H1 (cell line): ENCODE results near the gene STK11IP. TPM values are rescaled to one million over a fixed set of nuclear protein-coding genes. Genes with fewer than 3 reads are reported as not detected.

Experiments used
- CTCF ChIA-PET: fragments of 300-600 bp; sonication (Branson Sonifier 250); formaldehyde crosslinking; loops from one replicate; lab custom pipeline; 2021; ENCODE audit not compliant: partially characterized antibody; lab: Charles Lee
- POLR2A ChIA-PET: fragments of 300-600 bp; sonication (Branson Sonifier 250); formaldehyde crosslinking; loops from one replicate; lab custom pipeline; 2021; ENCODE audit warnings: inconsistent platforms; ENCODE audit not compliant: partially characterized antibody; lab: Charles Lee
- DNase-seq, 2 experiments: peaks; one replicate each; pipeline versions ENCODE4 v3.0.0 to v3.0.0-alpha.2; 2010 to 2022; ENCODE audit warnings: low spot score in 2 of 2, low read depth in 1 of 2, mixed read lengths in 1 of 2
- FAIRE-seq: peaks from 2 replicates; lab custom pipeline; 2011; peaks lifted over from hg19 to GRCh38; lab: Jason Lieb, UNC
- H2AFZ ChIP-seq: 2 replicates; pipeline ENCODE4 v1.8.1; 2012; ENCODE audit warnings: low read length, inconsistent platforms
- H2AK5ac ChIP-seq: 2 replicates; pipeline ENCODE4 v1.6.1; 2013; ENCODE audit warnings: low read depth, low read length
- H2BK120ac ChIP-seq: replicated peaks from 2 replicates; pipeline ENCODE3; 2013; ENCODE audit warnings: low read depth, low read length, inconsistent platforms
- H2BK12ac ChIP-seq: 2 replicates; pipeline ENCODE4 v1.6.1; 2013; ENCODE audit warnings: low read depth, low read length
- H2BK15ac ChIP-seq: 2 replicates; pipeline ENCODE4 v1.6.1; 2013; ENCODE audit warnings: low read length
- H2BK20ac ChIP-seq: 2 replicates; pipeline ENCODE4 v1.6.1; 2013; ENCODE audit warnings: low read length
- H2BK5ac ChIP-seq: 2 replicates; pipeline ENCODE4 v1.6.1; 2013; ENCODE audit warnings: low read depth, low read length
- H3K14ac ChIP-seq: 2 replicates; pipeline ENCODE4 v1.6.1; 2013; ENCODE audit warnings: inconsistent platforms; ENCODE audit not compliant: insufficient read length
- H3K18ac ChIP-seq: 2 replicates; pipeline ENCODE4 v1.6.1; 2013; ENCODE audit warnings: low read length; ENCODE audit errors: extremely low read depth
- H3K23ac ChIP-seq: 2 replicates; pipeline ENCODE4 v1.6.1; 2013; ENCODE audit warnings: inconsistent platforms; ENCODE audit not compliant: insufficient read length
- H3K23me2 ChIP-seq: 2 replicates; pipeline ENCODE4 v1.6.1; 2013; ENCODE audit warnings: low read depth, low read length
- H3K27ac ChIP-seq: 2 replicates; pipeline ENCODE4 v1.6.1; 2011; ENCODE audit warnings: low read depth, low read length, inconsistent platforms
- H3K27me3 ChIP-seq, 4 experiments: replicated peaks in 1 of 4; 1 replicate in 1 of 4; 2 replicates in 3 of 4; pipeline versions ENCODE4 v1.6.1 to v1.8.1; 2011 to 2013; ENCODE audit warnings: low read length in 3 of 4, mild to moderate bottlenecking in 3 of 4, inconsistent platforms in 2 of 4, mixed read lengths in 2 of 4, moderate library complexity in 1 of 4; ENCODE audit not compliant: control insufficient read depth in 3 of 4, insufficient read depth in 3 of 4; ENCODE audit errors: extremely low read depth in 1 of 4
- H3K36me3 ChIP-seq, 4 experiments: 2 replicates each; pipeline versions ENCODE4 v1.6.1 to v1.8.1; 2011 to 2013; ENCODE audit warnings: mild to moderate bottlenecking in 4 of 4, low read length in 3 of 4, moderate library complexity in 2 of 4, control low read depth in 1 of 4, inconsistent platforms in 1 of 4; ENCODE audit not compliant: insufficient read depth in 4 of 4, control insufficient read depth in 2 of 4
- H3K4ac ChIP-seq: replicated peaks from 2 replicates; pipeline ENCODE3; 2013; ENCODE audit warnings: low read length, low read depth, mixed read lengths, inconsistent platforms; ENCODE audit not compliant: insufficient read length
- H3K4me1 ChIP-seq, 4 experiments: replicated peaks in 1 of 4; 1 replicate in 1 of 4; 2 replicates in 3 of 4; pipeline versions ENCODE4 v1.6.1 to v1.8.1; 2011 to 2013; ENCODE audit warnings: low read length in 3 of 4, inconsistent platforms in 2 of 4, mixed read lengths in 1 of 4; ENCODE audit not compliant: insufficient read depth in 4 of 4, control insufficient read depth in 3 of 4
- H3K4me2 ChIP-seq, 2 experiments: 2 replicates each; pipeline versions ENCODE4 v1.6.1 to v1.8.1; 2011 to 2013; ENCODE audit warnings: low read depth in 2 of 2, low read length in 2 of 2, control low read depth in 1 of 2, inconsistent platforms in 1 of 2, mild to moderate bottlenecking in 1 of 2; ENCODE audit not compliant: insufficient read depth in 1 of 2
- H3K4me3 ChIP-seq, 4 experiments: fragments of 200-600, 300-600 bp in 1 of 4; sonication (generic), shearing (Covaris generic), sonication (Bioruptor Twin) in 1 of 4; 2 replicates each; pipeline versions ENCODE4 v1.5.1 to v1.8.1; 2011 to 2016; ENCODE audit warnings: low read length in 4 of 4, low read depth in 3 of 4, control low read depth in 2 of 4, inconsistent platforms in 2 of 4, mild to moderate bottlenecking in 2 of 4, mixed read lengths in 1 of 4, moderate library complexity in 1 of 4; ENCODE audit not compliant: insufficient read depth in 2 of 4; ENCODE audit errors: extremely low read depth in 1 of 4
- H3K56ac ChIP-seq: replicated peaks from 2 replicates; pipeline ENCODE3; 2013; ENCODE audit warnings: low read depth, mild to moderate bottlenecking, mixed read lengths, low read length, inconsistent platforms; ENCODE audit not compliant: insufficient read length
- H3K79me1 ChIP-seq: 2 replicates; pipeline ENCODE4 v1.6.1; 2013; ENCODE audit warnings: low read depth, low read length, control low read depth
- H3K79me2 ChIP-seq, 2 experiments: 2 replicates each; pipeline versions ENCODE4 v1.6.1 to v1.8.1; 2012 to 2013; ENCODE audit warnings: low read length in 2 of 2, mild to moderate bottlenecking in 2 of 2, inconsistent platforms in 1 of 2; ENCODE audit not compliant: insufficient read depth in 2 of 2, control insufficient read depth in 1 of 2
- H3K9ac ChIP-seq, 4 experiments: replicated peaks in 1 of 4; 1 replicate in 1 of 4; 2 replicates in 3 of 4; pipeline versions ENCODE4 v1.6.1 to v1.8.1; 2011 to 2013; ENCODE audit warnings: low read depth in 3 of 4, low read length in 3 of 4, control low read depth in 2 of 4, mild to moderate bottlenecking in 2 of 4, moderate library complexity in 2 of 4, inconsistent platforms in 1 of 4; ENCODE audit errors: extremely low read depth in 1 of 4
- H3K9me3 ChIP-seq, 2 experiments: 2 replicates each; pipeline versions ENCODE4 v1.6.1 to v1.8.1; 2012 to 2013; ENCODE audit warnings: mild to moderate bottlenecking in 2 of 2, moderate library complexity in 2 of 2, control low read depth in 1 of 2, inconsistent platforms in 1 of 2, low read depth in 1 of 2, low read length in 1 of 2, mixed read lengths in 1 of 2; ENCODE audit not compliant: insufficient read depth in 2 of 2
- H4K20me1 ChIP-seq, 2 experiments: replicated peaks in 1 of 2; 2 replicates each; pipeline versions ENCODE3 to v1.8.1; 2011 to 2013; ENCODE audit warnings: inconsistent platforms in 2 of 2, low read length in 2 of 2, mild to moderate bottlenecking in 1 of 2; ENCODE audit not compliant: insufficient read depth in 2 of 2, control insufficient read depth in 1 of 2
- H4K5ac ChIP-seq: 2 replicates; pipeline ENCODE4 v1.6.1; 2013; ENCODE audit warnings: low read length, low read depth, mixed read lengths, inconsistent platforms; ENCODE audit not compliant: insufficient read length
- H4K8ac ChIP-seq: 2 replicates; pipeline ENCODE4 v1.8.0; 2013; ENCODE audit warnings: mild to moderate bottlenecking, moderate library complexity, low read length, inconsistent platforms; ENCODE audit not compliant: insufficient read depth; ENCODE audit errors: extremely low read depth
- H4K91ac ChIP-seq: replicated peaks from 2 replicates; pipeline ENCODE3; 2013; ENCODE audit warnings: low read length, mixed read lengths, inconsistent platforms; ENCODE audit not compliant: insufficient read length
- WGBS, 2 experiments: shearing (Covaris generic) in 1 of 2; methylation state at CpG; one replicate each; pipeline versions ENCODE4 v1.1.6 to v1.1.7; 2013 to 2015; ENCODE audit warnings: low lambda C conversion rate in 2 of 2, mixed read lengths in 2 of 2, inconsistent platforms in 1 of 2, low coverage in 1 of 2, missing lambda C conversion rate in 1 of 2; ENCODE audit not compliant: insufficient replicate concordance in 2 of 2, insufficient coverage in 1 of 2, insufficient read length in 1 of 2; ENCODE audit errors: extremely low coverage in 1 of 2, missing lambda C conversion rate in 1 of 2; 5-methylcytosine and 5-hydroxymethylcytosine counted together
- polyA plus RNA-seq, 7 experiments: library from polyadenylated mRNA; depleted of rRNA in 3 of 7; stranded (reverse) in 5 of 7; unstranded in 2 of 7; fragments of >200 nt in 5 of 7; fragments of 200-250 nt in 2 of 7; gene quantifications; 1 replicate in 5 of 7; 2 replicates in 1 of 7; 4 replicates in 1 of 7; pipeline versions ENCODE4 v1.2.1 to v1.2.3, GENCODE V29; 2011 to 2013; ENCODE audit warnings: missing spikeins in 2 of 7, mixed read lengths in 2 of 7
- total RNA-seq: library from RNA; stranded (reverse); fragmentation: NEBNext Ultra II Directional; extraction: Animal tissue kit (Norgen Biotek cat#: 25700); gene quantifications from 2 replicates; pipeline ENCODE4 v1.2.1, GENCODE V29; 2021

The STK11IP gene
- total and polyA plus RNA-seq, 2 of the 8 experiments (the other 6 are each of a cell fraction or from before 2014, with no cell fraction given), result 18.5 to 29.6 TPM

GRCh38 chr2:219611866-219612576 lies 14.4 kb downstream of the STK11IP start:
- no peak overlapping the region for H2BK20ac ChIP-seq
- no peaks in the 10 kb centered on the region for H3K79me2 ChIP-seq
- H3K9me3 ChIP-seq, result no peaks in the 10 kb centered on the region
- H3K18ac ChIP-seq, result no peak overlapping the region
- no peak overlapping the region for H4K5ac ChIP-seq
- H4K91ac ChIP-seq, result no peak overlapping the region
- H3K23ac ChIP-seq, result no peak overlapping the region
- H2AK5ac ChIP-seq, result no peak overlapping the region
- ChIA-PET CTCF (interaction anchor here (0.7 to 18.7 kb wide), 8 partner anchors 9 to 117 kb away, joined by 3 to 356 read pairs (median 4); partner anchors contain the start of gene SLC4A3), POLR2A (interaction anchor here (0.7 to 2.1 kb wide), 9 partner anchors 8 to 61 kb away, joined by 3 to 6 read pairs (median 4); partner anchors contain the start of genes INHA, OBSL1 and STK11IP)
- H3K79me1 ChIP-seq, result no peaks in the 10 kb centered on the region; the same call in 1 of the 2 replicates
- H3K27ac ChIP-seq, result no peak overlapping the region
- no peaks in the 10 kb centered on the region for H3K23me2 ChIP-seq
- no peak overlapping the region for H3K4me2 ChIP-seq
- no peaks in the 10 kb centered on the region; a peak in 1 of 7 replicates for H3K4me1 ChIP-seq
- peaks cover 0 to 6% (median 2%) of the 10 kb centered on the region in 4 experiments; a peak in 5 of 8 replicates for H3K36me3 ChIP-seq
- no peak overlapping the region for H2BK120ac ChIP-seq
- no peak overlapping the region for H3K4me3 ChIP-seq
- WGBS, 2 experiments, result 79% methylated on average over 12 of the region's 12 CpGs; no CpG with 5 or more reads in 1 of the 2 experiments
- no peak for FAIRE-seq
- no peak overlapping the region; the same call in 1 of the 2 replicates for H2BK5ac ChIP-seq
- no peak overlapping the region for H4K8ac ChIP-seq
- H3K14ac ChIP-seq, result no peak overlapping the region
- H3K27me3 ChIP-seq, result no peaks in the 10 kb centered on the region
- H2BK15ac ChIP-seq, result no peak overlapping the region
- H2AFZ ChIP-seq, result no peak overlapping the region
- DNase-seq, result no peak
- H3K56ac ChIP-seq, result no peak overlapping the region
- H2BK12ac ChIP-seq, result no peak overlapping the region
- H3K9ac ChIP-seq, result no peak overlapping the region
- peaks cover 0 to 3% of the 10 kb centered on the region in 2 experiments for H4K20me1 ChIP-seq
- H3K4ac ChIP-seq, result no peak overlapping the region
